HepG2 (cell line): ENCODE data around the gene CHD9. TPM values are rescaled to one million over a fixed set of nuclear protein-coding genes. Genes with fewer than 3 reads are reported as not detected.
A peak's percentile ranks its signal among the peaks of the same experiment; 100 is the strongest.

Experiments used
- CERS6 ChIP-seq: sonication (generic); formaldehyde crosslinking; IDR thresholded peaks from 2 replicates; pipeline ENCODE4 v1.5.0; 2020; ENCODE audit warnings: missing genetic modification reagents
- GABPB1 ChIP-seq: IDR thresholded peaks from 2 replicates; pipeline ENCODE4 v1.6.1; 2016; ENCODE audit warnings: mild to moderate bottlenecking, missing genetic modification reagents, moderate library complexity, missing compliant biosample characterization
- HNRNPLL ChIP-seq: fragments of 200-400 bp; formaldehyde crosslinking; IDR thresholded peaks from 2 replicates; pipeline ENCODE4 v1.6.1; 2017; ENCODE audit warnings: mild to moderate bottlenecking, low read depth, low read length; ENCODE audit not compliant: poor library complexity, severe bottlenecking
- KDM6A ChIP-seq: IDR thresholded peaks from 2 replicates; pipeline ENCODE4 v1.6.1; 2016; ENCODE audit warnings: low read depth
- KMT2A ChIP-seq: sonication (generic); formaldehyde crosslinking; IDR thresholded peaks from 2 replicates; pipeline ENCODE4 v1.4.0; 2020; ENCODE audit warnings: missing genetic modification reagents
- NCOR1 ChIP-seq: fragments of 200-600 bp; sonication (generic); IDR thresholded peaks from 2 replicates; pipeline ENCODE4 v1.7.0; 2017; ENCODE audit warnings: antibody characterized with exemption, low read length, borderline replicate concordance
- NR2F2 ChIP-seq: IDR thresholded peaks from 2 replicates; pipeline ENCODE4 v1.6.1; 2012; ENCODE audit warnings: low read depth, inconsistent platforms, borderline replicate concordance
- RAD51 ChIP-seq: fragments of 450-650 bp; IDR thresholded peaks from 2 replicates; pipeline ENCODE4 v1.6.1; 2016; ENCODE audit warnings: borderline replicate concordance
- TOPORS ChIP-seq: sonication (generic); formaldehyde crosslinking; IDR thresholded peaks from 2 replicates; pipeline ENCODE4 v1.8.0; 2023; ENCODE audit warnings: mild to moderate bottlenecking, missing genetic modification reagents
- ZNF570 ChIP-seq: sonication (generic); formaldehyde crosslinking; IDR thresholded peaks from 2 replicates; pipeline ENCODE4 v1.4.0; 2020; ENCODE audit warnings: mild to moderate bottlenecking, missing genetic modification reagents, borderline replicate concordance
- ZNF598 ChIP-seq: sonication (generic); formaldehyde crosslinking; IDR thresholded peaks from 2 replicates; pipeline ENCODE4 v1.5.1; 2020; ENCODE audit warnings: mild to moderate bottlenecking, missing genetic modification reagents, borderline replicate concordance
- ZNF746 ChIP-seq: sonication (generic); formaldehyde crosslinking; IDR thresholded peaks from 2 replicates; pipeline ENCODE4 v1.8.0; 2022; ENCODE audit warnings: mild to moderate bottlenecking, missing genetic modification reagents
- ZNF816 ChIP-seq: sonication (generic); formaldehyde crosslinking; IDR thresholded peaks from 2 replicates; pipeline ENCODE4 v1.8.0; 2022; ENCODE audit warnings: missing genetic modification reagents, mild to moderate bottlenecking, borderline replicate concordance
- polyA plus RNA-seq, 8 experiments: library from polyadenylated mRNA; depleted of rRNA in 3 of 8; stranded (reverse) in 7 of 8; unstranded in 1 of 8; fragments of >200 nt; fragmentation: Illumina TruSeq in 4 of 8; extraction: Trizol in 4 of 8; gene quantifications; 2 replicates each; pipeline versions ENCODE4 v1.2.1 to v1.2.3, GENCODE V29; 2011 to 2016; ENCODE audit warnings: low read depth in 4 of 8, missing spikeins in 1 of 8, mixed read lengths in 1 of 8; ENCODE audit not compliant: insufficient read depth in 1 of 8
- total RNA-seq, 5 experiments: library from RNA; depleted of rRNA; stranded (reverse); fragments of >200 nt; fragmentation: Illumina TruSeq; extraction: Trizol; gene quantifications; 2 replicates each; pipeline ENCODE4 v1.2.3, GENCODE V29; 2016; ENCODE audit warnings: low read depth in 1 of 5
- TF ChIP-seq, protein P1 (sequence below): sonication (generic); formaldehyde crosslinking; IDR thresholded peaks from 2 replicates; pipeline ENCODE4 v1.5.0; 2020; ENCODE audit warnings: mild to moderate bottlenecking, low read depth, missing genetic modification reagents, borderline replicate concordance
- TF ChIP-seq, protein P2 (sequence below): sonication (generic); formaldehyde crosslinking; IDR thresholded peaks from 2 replicates; pipeline ENCODE4 v1.5.1; 2020; ENCODE audit warnings: mild to moderate bottlenecking, missing genetic modification reagents, moderate library complexity
- TF ChIP-seq, protein P3 (sequence below): sonication (generic); formaldehyde crosslinking; IDR thresholded peaks from 2 replicates; pipeline ENCODE4 v1.9.0; 2022; ENCODE audit warnings: missing genetic modification reagents, mild to moderate bottlenecking, borderline replicate concordance

CHD9 gene
- total and polyA plus RNA-seq, 2 of the 13 experiments (the other 11 are each of a cell fraction or from before 2014, with no cell fraction given) = 23.4 to 27.7 TPM

DNA sequence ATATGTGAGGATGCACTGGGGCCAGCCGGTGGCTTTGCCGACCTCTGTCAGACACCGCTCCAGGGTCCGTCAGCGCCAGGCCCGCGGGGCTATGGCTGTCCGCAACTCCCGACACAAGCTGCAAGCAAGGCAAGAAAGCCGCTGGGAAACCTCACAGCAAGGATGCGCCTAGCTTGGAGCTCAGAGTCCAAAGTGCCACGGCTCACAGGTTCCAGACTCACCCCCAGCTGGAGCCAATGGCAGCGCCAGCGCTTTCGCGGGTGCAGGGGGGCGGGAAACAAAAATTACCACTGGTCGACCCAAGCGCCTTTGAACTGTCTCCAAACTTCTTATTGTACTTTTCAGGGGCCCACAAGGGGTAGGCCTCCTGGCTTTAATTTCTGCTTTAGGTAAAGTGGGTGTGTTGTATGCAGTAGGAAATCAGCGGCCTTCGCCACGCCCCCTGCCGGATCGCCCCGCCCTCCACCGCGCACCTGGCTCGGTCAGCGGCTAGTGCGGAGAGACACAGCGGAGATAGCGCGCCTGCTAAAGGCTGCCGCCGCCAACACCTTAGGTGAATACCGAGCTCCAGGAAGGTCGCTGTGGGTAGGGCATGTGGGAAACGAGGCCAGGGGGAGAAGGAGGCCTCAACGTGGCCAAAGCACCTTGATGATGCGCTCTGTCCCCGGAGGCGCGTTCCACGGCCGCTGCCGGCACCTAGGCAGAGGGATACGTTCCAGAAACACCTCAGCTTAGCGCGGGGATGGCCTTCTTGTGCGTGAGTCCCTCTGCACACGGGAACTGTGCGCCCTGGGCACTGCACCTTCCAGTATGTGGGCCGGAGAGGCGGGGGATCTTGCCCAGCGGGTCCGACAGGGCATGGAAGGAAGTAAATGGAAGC, 318.4 kb downstream of the CHD9 start (continued):
- TF ChIP-seq TOPORS (no peak), ZNF746 (no peak), NR2F2 (no peak), KMT2A (CRISPR knock-in tag) (no peak), RAD51 (no peak), ZNF598 (0 out of 2 replicates have a peak, but pooled peaks have one; percentile 12), GABPB1 (CRISPR knock-in tag) (peak; percentile 27; the same call in 1 of the 2 replicates), HNRNPLL (peak; percentile 98), NCOR1 (no peak), CERS6 (no peak), ZNF816 (no peak), KDM6A (CRISPR knock-in tag) (no peak), ZNF570 (no peak)
- TF ChIP-seq, protein P1, sequence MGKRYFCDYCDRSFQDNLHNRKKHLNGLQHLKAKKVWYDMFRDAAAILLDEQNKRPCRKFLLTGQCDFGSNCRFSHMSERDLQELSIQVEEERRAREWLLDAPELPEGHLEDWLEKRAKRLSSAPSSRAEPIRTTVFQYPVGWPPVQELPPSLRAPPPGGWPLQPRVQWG (CRISPR knock-in tag) = no peak
- TF ChIP-seq, protein P2, sequence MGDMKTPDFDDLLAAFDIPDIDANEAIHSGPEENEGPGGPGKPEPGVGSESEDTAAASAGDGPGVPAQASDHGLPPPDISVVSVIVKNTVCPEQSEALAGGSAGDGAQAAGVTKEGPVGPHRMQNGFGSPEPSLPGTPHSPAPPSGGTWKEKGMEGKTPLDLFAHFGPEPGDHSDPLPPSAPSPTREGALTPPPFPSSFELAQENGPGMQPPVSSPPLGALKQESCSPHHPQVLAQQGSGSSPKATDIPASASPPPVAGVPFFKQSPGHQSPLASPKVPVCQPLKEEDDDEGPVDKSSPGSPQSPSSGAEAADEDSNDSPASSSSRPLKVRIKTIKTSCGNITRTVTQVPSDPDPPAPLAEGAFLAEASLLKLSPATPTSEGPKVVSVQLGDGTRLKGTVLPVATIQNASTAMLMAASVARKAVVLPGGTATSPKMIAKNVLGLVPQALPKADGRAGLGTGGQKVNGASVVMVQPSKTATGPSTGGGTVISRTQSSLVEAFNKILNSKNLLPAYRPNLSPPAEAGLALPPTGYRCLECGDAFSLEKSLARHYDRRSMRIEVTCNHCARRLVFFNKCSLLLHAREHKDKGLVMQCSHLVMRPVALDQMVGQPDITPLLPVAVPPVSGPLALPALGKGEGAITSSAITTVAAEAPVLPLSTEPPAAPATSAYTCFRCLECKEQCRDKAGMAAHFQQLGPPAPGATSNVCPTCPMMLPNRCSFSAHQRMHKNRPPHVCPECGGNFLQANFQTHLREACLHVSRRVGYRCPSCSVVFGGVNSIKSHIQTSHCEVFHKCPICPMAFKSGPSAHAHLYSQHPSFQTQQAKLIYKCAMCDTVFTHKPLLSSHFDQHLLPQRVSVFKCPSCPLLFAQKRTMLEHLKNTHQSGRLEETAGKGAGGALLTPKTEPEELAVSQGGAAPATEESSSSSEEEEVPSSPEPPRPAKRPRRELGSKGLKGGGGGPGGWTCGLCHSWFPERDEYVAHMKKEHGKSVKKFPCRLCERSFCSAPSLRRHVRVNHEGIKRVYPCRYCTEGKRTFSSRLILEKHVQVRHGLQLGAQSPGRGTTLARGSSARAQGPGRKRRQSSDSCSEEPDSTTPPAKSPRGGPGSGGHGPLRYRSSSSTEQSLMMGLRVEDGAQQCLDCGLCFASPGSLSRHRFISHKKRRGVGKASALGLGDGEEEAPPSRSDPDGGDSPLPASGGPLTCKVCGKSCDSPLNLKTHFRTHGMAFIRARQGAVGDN (CRISPR knock-in tag) = peak; percentile 48
- TF ChIP-seq, protein P3, sequence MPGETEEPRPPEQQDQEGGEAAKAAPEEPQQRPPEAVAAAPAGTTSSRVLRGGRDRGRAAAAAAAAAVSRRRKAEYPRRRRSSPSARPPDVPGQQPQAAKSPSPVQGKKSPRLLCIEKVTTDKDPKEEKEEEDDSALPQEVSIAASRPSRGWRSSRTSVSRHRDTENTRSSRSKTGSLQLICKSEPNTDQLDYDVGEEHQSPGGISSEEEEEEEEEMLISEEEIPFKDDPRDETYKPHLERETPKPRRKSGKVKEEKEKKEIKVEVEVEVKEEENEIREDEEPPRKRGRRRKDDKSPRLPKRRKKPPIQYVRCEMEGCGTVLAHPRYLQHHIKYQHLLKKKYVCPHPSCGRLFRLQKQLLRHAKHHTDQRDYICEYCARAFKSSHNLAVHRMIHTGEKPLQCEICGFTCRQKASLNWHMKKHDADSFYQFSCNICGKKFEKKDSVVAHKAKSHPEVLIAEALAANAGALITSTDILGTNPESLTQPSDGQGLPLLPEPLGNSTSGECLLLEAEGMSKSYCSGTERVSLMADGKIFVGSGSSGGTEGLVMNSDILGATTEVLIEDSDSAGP (CRISPR knock-in tag) = peak; percentile 31; the same call in 1 of the 2 replicates
- TF ChIP-seq, all 625 proteins: peak for 9
